ENCODE results near the gene PIEZO1.

The PIEZO1 gene

GRCh38 chr16:88706965-88707826, 77.8 kb downstream of the PIEZO1 start:
- ChIA-PET CTCF (interaction anchor here (1.2 to 5.0 kb wide), 3 partner anchors 17 to 36 kb away, joined by 3 to 25 read pairs (median 4); no protein-coding TSS in a partner anchor), POLR2A (interaction anchor here (1.0 to 1.1 kb wide), 2 partner anchors 66 to 96 kb away, joined by 3 to 4 read pairs; no protein-coding TSS in a partner anchor)
- DNase-seq (ENCODE audit: low read depth, low spot score) = no peak
- peak overlapping the region; percentile 96 for H3K4me3 ChIP-seq (ENCODE audit: low read depth, low read length)
- TF ChIP-seq CTCF (IDR thresholded peaks at IDR 0.05; ENCODE audit: insufficient read depth, low read length, missing control alignments) = no peak

DNA sequence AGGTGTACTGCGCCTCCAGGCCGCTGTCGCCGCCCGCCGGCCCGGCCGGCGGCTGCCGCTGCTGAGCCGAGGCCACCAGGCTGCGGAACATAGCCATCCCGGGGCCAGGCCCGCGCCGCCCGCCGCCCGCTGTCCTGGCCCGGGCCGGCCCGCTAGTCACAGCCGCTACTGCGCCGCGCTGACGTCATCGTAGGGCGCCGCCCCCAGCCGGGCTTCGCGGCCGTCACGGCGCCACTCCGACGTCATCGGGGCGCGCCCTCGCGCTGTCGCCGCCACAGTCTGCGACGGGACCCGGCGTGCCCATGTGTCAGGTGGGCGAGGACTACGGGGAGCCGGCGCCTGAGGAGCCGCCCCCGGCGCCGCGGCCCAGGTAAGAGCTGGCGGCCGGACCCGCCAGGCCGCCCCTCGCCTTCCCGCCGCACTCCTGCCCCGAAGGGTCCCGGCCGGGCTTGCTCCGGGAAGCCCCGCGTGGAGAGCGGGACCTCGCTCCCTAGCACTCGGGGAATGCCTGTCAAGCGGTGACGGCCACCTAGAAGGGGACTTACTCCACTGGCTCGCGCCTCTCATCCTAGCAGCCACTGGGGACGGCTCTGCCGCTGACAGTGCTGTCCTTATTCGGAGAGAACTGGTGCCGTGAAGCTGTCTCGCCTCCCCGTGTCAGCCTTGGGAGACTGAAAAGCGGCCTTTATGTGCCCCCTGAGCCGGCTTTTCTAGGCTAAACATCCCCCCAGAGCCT, 78.6 kb downstream of the PIEZO1 start, which contains the start of the genes CTU2 and RNF166:
CTU2 (plus strand) TSS at position 275 of the 736 bp plus-strand sequence; CDS start at position 303, 28 bp downstream.
RNF166 (minus strand) TSS at position 180 of the 736 bp plus-strand sequence; CDS start at position 97, 83 bp downstream.
- H3K4me3 ChIP-seq (ENCODE audit: low read depth, low read length) = peak within 1 kb of the TSS; percentile 96
- ChIA-PET POLR2A (interaction anchor here (1.0 to 1.1 kb wide), 2 partner anchors 66 to 97 kb away, joined by 3 to 4 read pairs; no protein-coding TSS in a partner anchor), CTCF (interaction anchor here (1.2 to 5.0 kb wide), 3 partner anchors 18 to 37 kb away, joined by 3 to 25 read pairs (median 4); no protein-coding TSS in a partner anchor)
- DNase-seq (ENCODE audit: low read depth, low spot score) = peak; percentile 14
- TF ChIP-seq CTCF (IDR thresholded peaks at IDR 0.05; ENCODE audit: insufficient read depth, low read length, missing control alignments) = no peak

- H3K4me3 ChIP-seq (ENCODE audit: low read depth, low read length) = peak overlapping the region; percentile 96
- no peak for TF ChIP-seq CTCF (IDR thresholded peaks at IDR 0.05; ENCODE audit: insufficient read depth, low read length, missing control alignments)
- DNase-seq (ENCODE audit: low read depth, low spot score) = no peak
- CTCF ChIA-PET = interaction anchor here (1.0 to 1.2 kb wide), 2 partner anchors 10 to 32 kb away, joined by 3 to 4 read pairs; no protein-coding TSS in a partner anchor
- POLR2A ChIA-PET = interaction anchor here (1.1 kb wide), 1 partner anchor 43 kb away, joined by 3 read pairs; the partner anchor contains the start of gene MVD
Observed at GRCh38 chr16:88705801-88706228, 79.2 kb downstream of the PIEZO1 start.

DNA sequence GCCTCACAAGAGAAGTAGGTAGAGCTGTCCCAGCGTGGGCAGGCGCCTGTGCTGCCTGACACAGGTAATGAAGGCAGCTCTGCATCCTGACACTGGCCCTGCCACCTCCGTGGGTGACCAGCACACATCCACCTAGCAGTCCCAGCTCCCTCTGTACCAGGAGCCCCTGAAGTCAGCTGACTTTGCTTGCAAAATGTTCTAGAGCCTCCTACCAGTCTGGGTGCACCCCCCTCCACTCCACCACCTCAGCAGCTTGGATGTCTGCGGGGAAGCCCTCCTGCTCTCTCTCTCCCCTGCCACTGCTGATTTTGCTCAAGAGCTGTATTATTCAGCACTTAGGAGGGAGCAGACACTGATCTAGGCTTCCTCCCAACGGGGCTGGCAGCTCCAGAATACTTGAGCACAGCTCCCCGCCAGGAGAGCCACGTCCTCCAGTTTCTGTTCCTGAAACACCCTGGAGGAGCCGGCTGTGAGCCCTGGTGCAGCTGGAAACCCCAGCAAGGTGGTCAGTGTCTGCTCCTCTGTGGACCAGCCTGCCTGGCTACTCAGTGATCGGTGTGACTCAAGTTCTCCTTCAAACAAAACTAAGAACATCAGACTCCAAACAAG, 79.8 kb downstream of the PIEZO1 start:
- ChIA-PET CTCF (interaction anchor here (0.9 to 1.6 kb wide), 4 partner anchors 9 to 463 kb away, joined by 3 to 4 read pairs (median 3); no protein-coding TSS in a partner anchor), POLR2A (interaction anchor here (1.1 kb wide), 1 partner anchor 42 kb away, joined by 3 read pairs; the partner anchor contains the start of gene MVD)
- no peak for TF ChIP-seq CTCF (IDR thresholded peaks at IDR 0.05; ENCODE audit: insufficient read depth, low read length, missing control alignments)
- H3K4me3 ChIP-seq (ENCODE audit: low read depth, low read length) = peak overlapping the region; percentile 96
- DNase-seq (ENCODE audit: low read depth, low spot score) = no peak

- no peak for TF ChIP-seq CTCF (IDR thresholded peaks at IDR 0.05; ENCODE audit: insufficient read depth, low read length, missing control alignments)
- ChIA-PET POLR2A (interaction anchor here (1.0 kb wide), 1 partner anchor 15 kb away, joined by 3 read pairs; no protein-coding TSS in a partner anchor), CTCF (interaction anchor here (1.5 to 1.6 kb wide), 2 partner anchors 19 to 34 kb away, joined by 3 to 6 read pairs; no protein-coding TSS in a partner anchor)
- no peak for DNase-seq (ENCODE audit: low read depth, low spot score)
- H3K4me3 ChIP-seq (ENCODE audit: low read depth, low read length) = no peak overlapping the region
Observed at GRCh38 chr16:88703486-88704309, 81.3 kb downstream of the PIEZO1 start.

Data from AG04449 (cell line).